Measurements from ENCODE around the gene HCN2.

GRCh38 chr19:655691-656090 lies 66.0 kb downstream of the HCN2 start:
- TF ChIP-seq POLR2AphosphoS5 (IDR thresholded peaks at IDR 0.05) (no peak), CTCF (IDR thresholded peaks at IDR 0.05 in 8 of 11, conservative IDR thresholded peaks at IDR 0.05 in 3 of 11) (no peak)
